Esophagus muscularis mucosa (tissue), 4 donors: ENCODE results near the gene CCR5. TPM values are rescaled to one million over a fixed set of nuclear protein-coding genes. Genes with fewer than 3 reads are reported as not detected.

ENCODE experiments used
- DNase-seq: peaks from one replicate; pipeline ENCODE4 v3.0.0-alpha.2; 2017; ENCODE audit errors: extremely low spot score
- H3K27ac ChIP-seq, 4 donors: fragments of 200-600 bp; sonication (generic); replicated peaks in 1 of 4; 1 replicate in 3 of 4; 2 replicates in 1 of 4; pipeline ENCODE4 v1.5.1; 2016 to 2019; ENCODE audit warnings: mild to moderate bottlenecking in 1 of 4
- H3K27me3 ChIP-seq, 4 donors: fragments of 200-600 bp; sonication (generic); one replicate each; pipeline versions ENCODE4 v1.5.1 to v1.6.0; 2016 to 2019
- H3K36me3 ChIP-seq, 4 donors: fragments of 200-600 bp; sonication (generic); one replicate each; pipeline ENCODE4 v1.5.1; 2016 to 2019
- H3K4me1 ChIP-seq, 4 donors: fragments of 200-600 bp; sonication (generic); one replicate each; pipeline ENCODE4 v1.5.1; 2016 to 2019
- H3K4me3 ChIP-seq, 4 donors: fragments of 200-600 bp; sonication (generic); 1 replicate in 2 of 4; 2 replicates in 2 of 4; pipeline ENCODE4 v1.5.1; 2016 to 2019; ENCODE audit warnings: mild to moderate bottlenecking in 4 of 4, moderate library complexity in 1 of 4
- H3K9me3 ChIP-seq, 4 donors: fragments of 200-600 bp; sonication (generic); 1 replicate in 3 of 4; 2 replicates in 1 of 4; pipeline ENCODE4 v1.5.1; 2016 to 2019
- EP300 ChIP-seq: sonication (generic); formaldehyde crosslinking; IDR thresholded peaks from one replicate; pipeline ENCODE4 v1.6.1; 2017; ENCODE audit warnings: antibody characterized with exemption
- POLR2A ChIP-seq: fragments of 450-650 bp; IDR thresholded peaks from one replicate; pipeline ENCODE4 v1.6.1; 2017; ENCODE audit warnings: antibody characterized with exemption, moderate library complexity, mild to moderate bottlenecking, low read depth
- POLR2AphosphoS5 ChIP-seq, 2 donors: sonication (generic); formaldehyde crosslinking; IDR thresholded peaks; one replicate each; pipeline ENCODE4 v1.6.1; 2017; ENCODE audit warnings: antibody characterized with exemption in 2 of 2
- WGBS: methylation state at CpG from one replicate; pipeline ENCODE4 v1.1.5; 2018; 5-methylcytosine and 5-hydroxymethylcytosine counted together
- intact Hi-C: fragments of 100-400 bp; cut with DNase I; formaldehyde crosslinking; loops from one replicate; pipeline ENCODE4 v1.15.1; 2023
- total RNA-seq, 4 donors: library from RNA; depleted of rRNA; stranded (reverse); fragments of >200 nt; gene quantifications; one replicate each; pipeline versions ENCODE4 v1.1.0 to v1.2.1, GENCODE V29; 2016
- TF ChIP-seq, protein P1 (sequence below), 3 experiments: fragments of 200-600 bp in 2 of 3; fragments of 450-650 bp in 1 of 3; sonication (generic) in 2 of 3; IDR thresholded peaks; one replicate each; pipeline ENCODE4 v1.5.1; 2017 to 2019; ENCODE audit warnings: antibody characterized with exemption in 3 of 3, mild to moderate bottlenecking in 2 of 3, moderate library complexity in 1 of 3

The CCR5 gene
- total RNA-seq, 4 donors from 2014 or later: 0.39 to 3.0 (median 0.44) TPM

DNA sequence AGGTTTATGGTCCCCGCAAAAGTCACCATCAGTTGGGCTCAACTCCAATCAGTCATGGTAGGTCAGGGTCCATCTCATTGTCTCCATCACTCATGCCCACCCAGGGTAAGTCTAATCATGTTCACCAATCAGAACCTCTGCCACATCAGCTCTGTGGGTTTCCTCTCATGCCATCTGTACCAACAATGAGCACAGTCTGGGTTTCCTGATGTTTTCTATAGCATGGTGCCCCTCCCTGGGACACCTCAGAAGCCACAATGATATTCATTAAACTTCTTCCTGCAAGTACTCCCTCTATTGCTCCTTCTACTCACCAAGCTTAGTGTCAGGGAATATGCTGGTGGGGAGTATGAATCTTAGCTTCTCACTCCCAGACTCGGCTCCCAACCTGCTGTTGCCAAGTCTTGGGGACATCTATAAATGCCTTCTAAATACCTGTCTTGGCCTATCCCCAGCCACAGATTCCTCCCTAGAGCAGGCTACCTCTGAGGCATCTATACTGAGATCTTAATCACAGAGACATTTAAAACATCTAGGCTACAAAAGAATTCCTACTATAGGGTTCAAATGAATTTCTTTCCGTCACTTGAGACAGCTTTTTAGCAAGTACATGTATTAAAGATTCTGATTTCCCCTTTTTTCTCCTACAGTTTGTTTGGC, 21.8 kb upstream of the CCR5 start:
- intact Hi-C loops: no loop called here
- no peaks in the 10 kb centered on the region for H3K4me1 ChIP-seq
- 91% methylated on average over 3 of the region's 3 CpGs for WGBS
- peaks cover 0 to 23% (median 0%) of the 10 kb centered on the region in 4 donors for H3K27me3 ChIP-seq
- H3K27ac ChIP-seq: no peak overlapping the region
- TF ChIP-seq POLR2AphosphoS5 (IDR thresholded peaks at IDR 0.05) (no peak), EP300 (no peak), POLR2A (no peak)
- TF ChIP-seq, protein P1, sequence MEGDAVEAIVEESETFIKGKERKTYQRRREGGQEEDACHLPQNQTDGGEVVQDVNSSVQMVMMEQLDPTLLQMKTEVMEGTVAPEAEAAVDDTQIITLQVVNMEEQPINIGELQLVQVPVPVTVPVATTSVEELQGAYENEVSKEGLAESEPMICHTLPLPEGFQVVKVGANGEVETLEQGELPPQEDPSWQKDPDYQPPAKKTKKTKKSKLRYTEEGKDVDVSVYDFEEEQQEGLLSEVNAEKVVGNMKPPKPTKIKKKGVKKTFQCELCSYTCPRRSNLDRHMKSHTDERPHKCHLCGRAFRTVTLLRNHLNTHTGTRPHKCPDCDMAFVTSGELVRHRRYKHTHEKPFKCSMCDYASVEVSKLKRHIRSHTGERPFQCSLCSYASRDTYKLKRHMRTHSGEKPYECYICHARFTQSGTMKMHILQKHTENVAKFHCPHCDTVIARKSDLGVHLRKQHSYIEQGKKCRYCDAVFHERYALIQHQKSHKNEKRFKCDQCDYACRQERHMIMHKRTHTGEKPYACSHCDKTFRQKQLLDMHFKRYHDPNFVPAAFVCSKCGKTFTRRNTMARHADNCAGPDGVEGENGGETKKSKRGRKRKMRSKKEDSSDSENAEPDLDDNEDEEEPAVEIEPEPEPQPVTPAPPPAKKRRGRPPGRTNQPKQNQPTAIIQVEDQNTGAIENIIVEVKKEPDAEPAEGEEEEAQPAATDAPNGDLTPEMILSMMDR (IDR thresholded peaks at IDR 0.05): no peak
- peak; percentile 39 for DNase-seq
- no peaks in the 10 kb centered on the region for H3K9me3 ChIP-seq
- H3K4me3 ChIP-seq: no peak overlapping the region
- H3K36me3 ChIP-seq: no peaks in the 10 kb centered on the region

DNA sequence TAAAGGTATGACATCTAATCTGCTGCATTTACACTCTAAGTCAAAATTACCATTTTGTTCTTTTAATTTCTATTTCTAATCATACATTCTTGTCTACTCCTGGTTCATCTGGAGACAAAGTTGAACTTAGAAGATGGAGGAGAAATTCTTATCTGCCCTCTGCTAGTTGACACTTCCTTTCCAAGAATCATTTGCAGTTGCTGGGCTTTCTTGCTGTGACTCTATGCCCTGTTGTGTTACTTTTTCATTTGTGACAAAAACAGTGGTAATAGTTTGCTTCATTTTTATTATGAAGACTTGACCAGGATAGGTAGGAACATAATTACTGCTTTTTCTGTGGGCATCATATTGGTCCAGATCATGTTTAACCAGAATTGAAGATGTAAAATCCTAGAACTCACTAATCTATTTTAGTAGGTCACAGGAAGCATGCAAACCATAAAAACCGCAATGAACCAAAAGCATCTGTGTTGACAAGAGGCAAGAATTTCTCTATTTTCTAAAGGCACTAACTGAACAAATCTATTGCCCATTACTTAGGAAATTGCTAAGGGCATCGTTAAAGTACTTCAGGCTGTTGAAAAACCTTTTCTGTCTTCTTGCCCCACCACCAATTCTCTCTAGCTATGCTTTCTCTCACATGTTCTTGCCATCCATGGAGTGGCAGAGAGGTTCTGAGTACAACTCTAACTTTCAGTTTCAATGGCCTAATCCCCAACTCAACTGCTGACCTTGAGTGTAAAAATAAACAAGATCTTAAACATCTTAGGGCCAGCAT, 21.1 kb upstream of the CCR5 start:
- DNase-seq: no peak
- WGBS: 70% methylated on average over 2 of the region's 2 CpGs
- no peaks in the 10 kb centered on the region for H3K4me1 ChIP-seq

DNA sequence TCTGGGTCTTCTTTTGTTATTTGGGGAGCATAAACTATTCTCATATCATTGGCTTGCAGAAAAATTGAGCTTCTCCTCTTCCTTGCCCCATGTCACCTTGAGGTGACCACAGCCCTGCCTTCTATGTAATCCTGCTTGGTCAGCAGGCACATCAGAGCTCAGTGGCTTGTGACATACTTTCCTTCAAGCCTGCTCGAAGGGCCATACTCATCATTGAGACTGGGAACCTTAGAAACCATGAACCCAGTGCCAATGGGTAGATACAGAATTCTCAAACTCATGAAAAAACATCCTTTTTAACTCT, 20.5 kb upstream of the CCR5 start:
- Histone ChIP-seq H3K36me3 (no peaks in the 10 kb centered on the region), H3K27ac (no peak overlapping the region), H3K4me1 (no peaks in the 10 kb centered on the region), H3K9me3 (no peaks in the 10 kb centered on the region), H3K4me3 (no peak overlapping the region), H3K27me3 (peaks cover 0 to 31% (median 0%) of the 10 kb centered on the region in 4 donors)
- WGBS: 75% methylated on average over 1 of the region's 1 CpG
- peak; percentile 64 for DNase-seq
- intact Hi-C loops: no loop called here
- TF ChIP-seq POLR2A (no peak), POLR2AphosphoS5 (IDR thresholded peaks at IDR 0.05) (no peak), EP300 (no peak)

More for the DNA sequence above, 21.1 kb upstream of the CCR5 start:
- TF ChIP-seq, protein P1 (IDR thresholded peaks at IDR 0.05): no peak
- TF ChIP-seq POLR2AphosphoS5 (IDR thresholded peaks at IDR 0.05): no peak
- TF ChIP-seq POLR2A: no peak
- no peak for TF ChIP-seq EP300
- Histone ChIP-seq H3K27me3 (peaks cover 0 to 30% (median 0%) of the 10 kb centered on the region in 4 donors), H3K4me3 (no peak overlapping the region), H3K27ac (no peak overlapping the region), H3K36me3 (no peaks in the 10 kb centered on the region), H3K9me3 (no peaks in the 10 kb centered on the region)
- intact Hi-C loops: no loop called here

DNA sequence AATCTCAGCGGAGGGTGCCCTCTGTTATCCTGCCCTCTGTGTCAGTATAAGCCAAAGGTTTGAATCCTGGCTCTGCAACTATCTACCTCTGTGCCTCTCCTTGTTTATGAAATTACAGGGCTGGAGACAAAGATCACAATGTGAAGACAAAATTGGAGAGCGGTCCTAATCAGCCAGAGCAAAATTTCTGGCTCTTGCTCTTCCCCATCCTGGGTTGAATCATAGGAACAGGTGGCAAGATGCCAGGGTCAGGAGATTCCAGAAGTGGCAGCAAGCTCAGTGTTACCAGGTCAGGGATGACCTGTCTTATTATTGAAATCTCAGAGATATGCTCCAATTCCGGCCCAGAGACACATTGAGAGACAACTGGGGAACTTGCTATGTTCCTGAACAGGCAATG, 19.1 kb upstream of the CCR5 start:
- peaks cover 0 to 37% (median 0%) of the 10 kb centered on the region in 4 donors for H3K27me3 ChIP-seq
- H3K4me1 ChIP-seq: no peaks in the 10 kb centered on the region
- no peaks in the 10 kb centered on the region for H3K36me3 ChIP-seq
- H3K4me3 ChIP-seq: no peak overlapping the region
- 86% methylated on average over 3 of the region's 3 CpGs for WGBS
- H3K27ac ChIP-seq: no peak overlapping the region
- intact Hi-C loops: no loop called here
- no peak for TF ChIP-seq POLR2A
- TF ChIP-seq EP300: no peak
- no peak for TF ChIP-seq POLR2AphosphoS5 (IDR thresholded peaks at IDR 0.05)
- TF ChIP-seq, protein P1 (IDR thresholded peaks at IDR 0.05): no peak
- DNase-seq: peak; percentile 66
- no peaks in the 10 kb centered on the region for H3K9me3 ChIP-seq

DNA sequence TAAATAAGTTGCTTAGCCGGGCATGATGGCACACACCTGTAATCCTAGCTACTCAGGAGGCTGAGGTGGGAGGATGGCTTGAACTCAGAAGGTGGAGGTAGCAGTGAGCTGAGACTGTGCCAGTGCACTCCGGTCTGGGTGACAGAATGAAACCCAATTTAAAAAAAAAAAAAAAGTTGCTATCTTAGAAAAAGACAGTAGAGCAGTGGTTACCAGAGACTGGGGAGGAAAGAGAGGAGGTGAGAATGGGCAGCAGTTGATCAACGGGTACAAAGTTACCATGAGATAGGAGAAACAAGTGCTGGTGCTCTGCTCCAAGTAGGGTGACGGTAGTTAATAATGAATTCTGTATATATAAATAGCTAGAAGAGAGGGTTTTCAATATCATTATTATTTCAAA, 17.7 kb upstream of the CCR5 start:
- Histone ChIP-seq H3K27ac (no peak overlapping the region), H3K4me1 (no peaks in the 10 kb centered on the region), H3K27me3 (peaks cover 0 to 37% (median 0%) of the 10 kb centered on the region in 4 donors), H3K4me3 (no peak overlapping the region), H3K36me3 (no peaks in the 10 kb centered on the region), H3K9me3 (no peaks in the 10 kb centered on the region)
- DNase-seq: peak; percentile 17
- WGBS: 89% methylated on average over 4 of the region's 4 CpGs
- intact Hi-C loops: no loop called here
- no peak for TF ChIP-seq POLR2AphosphoS5 (IDR thresholded peaks at IDR 0.05)
- TF ChIP-seq EP300: no peak
- TF ChIP-seq, protein P1 (IDR thresholded peaks at IDR 0.05): no peak
- TF ChIP-seq POLR2A: no peak
